IPS-11a (cell line): ENCODE measurements around the gene GJC2.
"Not testable (repeated sequence)": the region's sequence is repeated elsewhere in the genome, so short reads cannot be mapped to it uniquely, and the experiment has no call there.

Experiments
- H3K4me3 ChIP-seq: one replicate; pipeline ENCODE4 v1.5.1; 2013; ENCODE audit warnings: low read depth, low read length, control low read depth

GJC2 gene

GRCh38 chr1:228149406-228150119 is at the start of gene GJC2:
Gene GJC2 (plus strand): TSS chr1:228149930. CDS start chr1:228157759, 7,829 bp downstream.
- no peak within 1 kb of the TSS for H3K4me3 ChIP-seq

GRCh38 chr1:228100822-228101613 is 48.7 kb upstream of the GJC2 start:
- H3K4me3 ChIP-seq = no peak overlapping the region

GRCh38 chr1:228101614-228101993 is 48.1 kb upstream of the GJC2 start:
- no peak overlapping the region for H3K4me3 ChIP-seq

GRCh38 chr1:228101994-228102790 is 47.5 kb upstream of the GJC2 start:
- H3K4me3 ChIP-seq = peak overlapping the region; percentile 77

GRCh38 chr1:228102791-228103620 is 46.7 kb upstream of the GJC2 start, which contains the start of gene C1orf35:
Gene C1orf35 (minus strand): TSS chr1:228103325. CDS start chr1:228103227, 98 bp downstream.
- peak within 1 kb of the TSS; percentile 77 for H3K4me3 ChIP-seq

- H3K4me3 ChIP-seq = no peak overlapping the region
Observed at GRCh38 chr1:228104526-228105269, 45.0 kb upstream of the GJC2 start.

GRCh38 chr1:228105270-228105995 is 44.3 kb upstream of the GJC2 start:
- no peak overlapping the region for H3K4me3 ChIP-seq

- H3K4me3 ChIP-seq = no peak overlapping the region
Observed at GRCh38 chr1:228105996-228106799, 43.5 kb upstream of the GJC2 start.

- no peak overlapping the region for H3K4me3 ChIP-seq
Observed at GRCh38 chr1:228106800-228107054, 43.0 kb upstream of the GJC2 start.

GRCh38 chr1:228107636-228108035 is 42.1 kb upstream of the GJC2 start:
- no peak overlapping the region for H3K4me3 ChIP-seq

- peak overlapping the region; percentile 97 for H3K4me3 ChIP-seq
Observed at GRCh38 chr1:228108055-228108690, 41.6 kb upstream of the GJC2 start.

- peak overlapping the region; percentile 97 for H3K4me3 ChIP-seq
Observed at GRCh38 chr1:228108742-228109072, 41.0 kb upstream of the GJC2 start.

- peak within 1 kb of the TSS; percentile 97 for H3K4me3 ChIP-seq
Observed at GRCh38 chr1:228109073-228109961, 40.4 kb upstream of the GJC2 start, which contains the start of gene MRPL55. Gene MRPL55 (minus strand): TSS chr1:228109299. CDS start chr1:228108260, 1,039 bp downstream.

- peak overlapping the region; percentile 97 for H3K4me3 ChIP-seq
Observed at GRCh38 chr1:228109962-228110488, 39.7 kb upstream of the GJC2 start.

GRCh38 chr1:228110556-228110955 is 39.2 kb upstream of the GJC2 start:
- no peak overlapping the region for H3K4me3 ChIP-seq

- not testable (repeated sequence) for H3K4me3 ChIP-seq
Observed at GRCh38 chr1:228111315-228111714, 38.4 kb upstream of the GJC2 start.

- no peak overlapping the region for H3K4me3 ChIP-seq
Observed at GRCh38 chr1:228112167-228112566, 37.6 kb upstream of the GJC2 start.
